ENCODE data around the gene CALCOCO1.

GRCh38 chr12:53749986-53750811, 22.9 kb upstream of the CALCOCO1 start:
- TF ChIP-seq POLR2A (IDR thresholded peaks at IDR 0.05) = no peak
- no peak for TF ChIP-seq CTCF (IDR thresholded peaks at IDR 0.05)
